Measurements from ENCODE around the gene IGSF23.

GRCh38 chr19:44647144-44647543 is 33.8 kb downstream of the IGSF23 start:
- TF ChIP-seq POLR2A (IDR thresholded peaks at IDR 0.05) (no peak), CTCF (IDR thresholded peaks at IDR 0.05 in 4 of 5, conservative IDR thresholded peaks at IDR 0.05 in 1 of 5) (no peak)

Measured in gastrocnemius medialis (tissue), 4 donors.